GM19328 (cell line): ENCODE results near the gene CABLES2.

ENCODE experiments used
- ATAC-seq: cut with Tn5 transposase; IDR thresholded peaks from one replicate; pipeline ENCODE4 v1.9.1; 2021; ENCODE audit warnings: mild to moderate bottlenecking, moderate library complexity; ENCODE audit not compliant: unreplicated experiment

CABLES2 gene

GRCh38 chr20:62350629-62351422, 56.3 kb downstream of the CABLES2 start:
- ATAC-seq: no peak

- no peak for ATAC-seq
Observed at GRCh38 chr20:62350098-62350628, 56.9 kb downstream of the CABLES2 start.

- no peak for ATAC-seq
Observed at GRCh38 chr20:62349556-62350097, 57.5 kb downstream of the CABLES2 start.

GRCh38 chr20:62348604-62349003, 58.5 kb downstream of the CABLES2 start:
- no peak for ATAC-seq

GRCh38 chr20:62347445-62347844, 59.6 kb downstream of the CABLES2 start:
- no peak for ATAC-seq

- no peak for ATAC-seq
Observed at GRCh38 chr20:62347151-62347404, 60.0 kb downstream of the CABLES2 start.

GRCh38 chr20:62346398-62347150, 60.5 kb downstream of the CABLES2 start:
- no peak for ATAC-seq

GRCh38 chr20:62345681-62346370, 61.3 kb downstream of the CABLES2 start:
- no peak for ATAC-seq

- ATAC-seq: no peak
Observed at GRCh38 chr20:62344782-62345181, 62.3 kb downstream of the CABLES2 start.

GRCh38 chr20:62344092-62344491, 63.0 kb downstream of the CABLES2 start:
- ATAC-seq: no peak

GRCh38 chr20:62342910-62343309, 64.2 kb downstream of the CABLES2 start:
- ATAC-seq: no peak

GRCh38 chr20:62339647-62340062, 67.4 kb downstream of the CABLES2 start:
- ATAC-seq: peak; percentile 62
